Glomerular visceral epithelial cell (primary cell): Measurements from ENCODE around the gene CHPF2.

Source experiments
- DNase-seq: peaks from one replicate; pipeline ENCODE4 v3.0.0-alpha.2; 2016; ENCODE audit errors: extremely low spot score

CHPF2 gene

DNA sequence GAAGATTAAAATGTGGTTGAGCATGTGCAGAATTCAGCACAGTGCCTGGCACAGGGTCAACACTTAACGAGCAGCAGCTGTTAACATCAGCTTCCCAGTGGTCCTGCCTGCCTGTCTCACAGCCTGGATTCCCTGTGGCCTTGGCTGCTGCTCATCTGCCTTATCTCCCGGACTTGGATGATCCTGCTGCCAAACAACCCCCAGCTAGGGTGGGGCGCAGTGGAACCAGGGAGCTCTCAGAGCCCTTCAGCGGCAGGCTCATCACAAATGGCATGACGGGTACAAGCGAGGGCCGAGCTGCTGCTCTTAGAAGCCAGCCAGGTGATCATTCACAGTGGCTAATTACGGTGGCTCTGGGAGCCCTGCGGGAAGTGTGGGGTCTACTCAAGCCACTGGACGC is 29.2 kb downstream of the CHPF2 start:
- DNase-seq = no peak

DNA sequence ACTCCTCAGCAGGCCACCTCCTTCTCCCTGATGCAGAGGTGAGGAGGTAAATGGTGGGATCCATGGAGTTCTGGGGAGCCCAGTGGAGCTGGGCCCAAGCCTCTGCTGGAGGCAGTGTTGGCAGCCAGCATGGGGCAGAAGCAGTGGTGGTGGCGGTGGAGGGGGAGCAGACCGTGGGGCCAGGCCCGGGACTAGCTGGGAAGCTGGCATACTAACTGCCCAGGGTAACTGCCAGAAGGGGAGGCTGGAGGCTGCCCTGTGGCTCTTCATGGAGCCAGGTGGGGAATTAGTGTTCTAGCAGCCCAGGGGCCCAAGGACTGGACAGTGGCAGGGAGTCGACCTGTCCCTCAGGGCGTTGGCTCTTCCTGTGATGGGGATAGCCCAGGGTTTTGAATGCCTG is 32.3 kb downstream of the CHPF2 start:
- DNase-seq = no peak

DNA sequence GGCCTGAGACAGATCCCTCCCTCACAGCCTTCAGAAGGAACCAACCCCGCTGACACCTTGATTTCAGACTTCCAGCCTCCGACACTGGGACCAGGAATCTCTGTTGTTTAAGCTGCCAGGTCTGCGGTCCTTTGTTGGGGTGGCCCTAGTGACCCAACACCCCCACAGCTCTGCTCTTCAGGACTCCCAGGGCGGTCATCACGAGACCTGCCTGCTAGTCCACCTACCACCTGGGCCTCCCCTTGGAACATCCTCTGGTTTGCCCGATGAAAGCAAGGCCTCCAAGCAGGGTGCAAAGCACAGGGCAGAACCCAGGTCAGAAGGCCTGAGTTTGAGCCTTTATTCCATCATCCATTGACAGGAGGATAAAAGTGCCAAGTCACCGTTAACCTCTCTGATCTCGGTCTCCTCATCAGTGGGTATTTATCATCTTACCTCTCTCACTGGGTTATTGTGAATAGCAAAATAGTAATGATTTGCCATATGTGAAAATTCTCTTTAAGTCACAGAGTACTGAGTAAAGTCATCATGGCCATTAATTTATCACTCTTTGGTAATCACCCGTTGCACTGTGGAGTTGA is 33.2 kb downstream of the CHPF2 start:
- DNase-seq = no peak

DNA sequence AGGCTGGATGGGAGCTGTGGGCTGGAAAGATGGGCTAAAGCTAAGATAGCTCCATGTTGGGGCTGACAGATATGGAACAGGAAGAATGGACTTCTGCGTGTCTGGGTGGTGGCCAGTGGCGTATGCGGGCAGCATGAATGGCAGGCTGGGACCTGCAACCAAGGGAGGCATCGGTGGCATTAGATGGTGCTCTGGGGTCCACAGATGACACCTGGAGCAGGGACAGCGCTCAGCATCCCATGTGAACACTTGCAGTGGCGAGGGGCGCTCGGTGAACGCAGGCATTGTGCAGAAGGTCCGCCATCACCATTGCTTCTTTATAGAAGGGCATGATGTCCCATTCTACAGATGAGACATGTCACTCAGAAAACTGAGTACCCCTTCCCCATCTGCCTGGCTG is 37.2 kb downstream of the CHPF2 start:
- no peak for DNase-seq

DNA sequence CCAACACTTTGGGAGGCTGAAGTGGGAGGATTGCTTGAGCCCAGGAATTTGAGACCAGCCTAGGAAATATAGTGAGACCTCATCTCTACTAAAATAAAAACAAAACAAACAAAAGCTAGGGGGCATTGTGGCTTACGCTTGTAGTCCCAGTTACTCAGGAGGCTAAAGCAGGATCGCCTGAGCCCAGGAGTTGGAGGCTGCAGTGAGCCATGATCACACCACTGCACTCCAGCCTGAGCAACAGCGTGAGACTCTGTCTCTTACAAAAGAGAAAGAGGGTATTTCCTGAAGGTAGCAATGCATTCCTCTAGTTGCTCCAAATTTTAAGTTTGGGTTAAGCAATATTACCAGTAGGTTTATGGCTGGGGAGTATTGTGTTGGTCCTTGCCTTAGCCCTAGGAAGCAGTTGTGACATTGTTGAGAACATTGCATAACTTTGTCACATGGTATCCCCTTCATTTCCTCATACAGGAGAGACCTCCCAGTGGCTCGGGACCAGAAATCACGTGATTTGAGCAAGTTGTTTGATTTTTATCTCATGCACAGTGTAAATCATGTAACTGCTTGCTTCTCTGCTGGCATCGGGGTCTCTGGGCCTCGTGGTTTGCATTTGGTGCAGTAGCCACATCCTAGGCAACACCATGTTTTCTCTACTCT is 39.5 kb downstream of the CHPF2 start:
- no peak for DNase-seq

DNA sequence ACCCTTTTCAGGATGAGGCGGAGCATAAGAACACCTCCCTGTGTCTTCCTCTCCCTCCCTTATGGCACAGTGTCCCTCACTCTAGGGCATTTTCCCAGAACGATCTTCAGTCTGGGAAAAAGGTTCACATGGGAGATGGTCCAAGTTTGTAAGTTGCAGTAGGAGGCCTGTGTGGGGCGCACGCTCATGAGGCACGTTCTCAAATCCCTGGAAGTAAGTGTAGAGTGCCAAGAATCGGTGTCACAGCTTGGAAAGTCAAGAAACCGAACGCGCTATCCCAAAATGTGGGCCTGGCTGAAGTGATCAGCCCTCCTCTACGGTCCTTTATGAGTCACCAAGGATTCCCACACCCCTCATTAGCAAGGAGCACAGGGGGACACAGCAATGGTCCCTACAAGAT is 40.1 kb downstream of the CHPF2 start:
- no peak for DNase-seq

DNA sequence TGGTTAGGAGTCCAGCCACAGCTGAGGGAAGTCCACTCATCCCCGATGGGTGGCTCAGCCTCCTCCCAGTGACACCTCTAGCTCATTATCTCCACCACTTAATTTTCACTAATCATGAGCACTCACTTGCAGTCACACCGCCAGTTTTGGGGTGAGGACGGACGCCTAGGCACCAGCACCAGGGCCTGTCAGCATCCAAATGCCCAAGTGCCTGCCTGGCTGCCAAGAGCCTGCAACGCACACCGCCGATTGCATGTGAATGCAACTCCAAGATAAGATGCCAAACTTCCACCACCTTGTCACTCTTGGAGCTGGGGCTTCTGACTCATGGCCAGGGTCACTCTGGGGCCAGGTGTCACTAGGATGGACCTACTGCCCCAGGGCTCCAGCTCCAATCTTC is 40.6 kb downstream of the CHPF2 start:
- no peak for DNase-seq

DNA sequence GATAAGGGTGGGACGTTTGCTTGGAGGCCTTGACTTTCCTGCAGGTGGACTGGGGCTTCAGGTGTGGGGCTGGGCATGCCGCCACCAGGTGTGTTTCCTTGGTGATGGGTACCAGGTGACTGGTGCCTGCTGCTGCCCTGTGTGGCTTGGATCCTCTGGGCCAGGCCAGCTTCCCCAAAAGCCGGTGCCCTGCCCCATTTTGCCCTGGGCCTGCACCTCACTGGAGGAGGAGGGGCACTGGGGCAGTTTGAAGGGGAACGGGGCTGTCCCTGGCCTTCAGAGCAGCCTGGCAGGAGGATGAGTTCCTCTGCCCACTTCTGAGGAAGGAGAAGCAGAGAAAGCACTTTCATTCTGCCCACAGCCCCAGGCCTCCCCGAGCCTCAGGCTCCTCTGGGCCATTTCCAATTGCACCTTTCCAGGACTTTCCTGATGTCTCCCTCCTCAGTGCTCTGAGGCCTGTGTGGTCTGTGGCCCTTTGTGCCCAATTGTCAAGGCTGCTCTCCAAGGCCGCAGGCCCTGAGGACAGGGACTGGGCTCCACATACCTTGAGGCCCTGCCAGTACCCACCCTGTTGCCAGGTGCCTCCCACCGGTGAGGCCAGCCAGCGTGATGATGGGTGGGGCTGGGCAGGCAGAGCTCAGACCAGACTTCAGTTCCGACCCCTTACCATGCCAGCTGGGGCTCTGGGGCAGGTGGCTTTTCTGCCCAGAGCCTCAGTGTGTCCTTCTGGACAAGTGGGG is 41.5 kb downstream of the CHPF2 start:
- DNase-seq = no peak

DNA sequence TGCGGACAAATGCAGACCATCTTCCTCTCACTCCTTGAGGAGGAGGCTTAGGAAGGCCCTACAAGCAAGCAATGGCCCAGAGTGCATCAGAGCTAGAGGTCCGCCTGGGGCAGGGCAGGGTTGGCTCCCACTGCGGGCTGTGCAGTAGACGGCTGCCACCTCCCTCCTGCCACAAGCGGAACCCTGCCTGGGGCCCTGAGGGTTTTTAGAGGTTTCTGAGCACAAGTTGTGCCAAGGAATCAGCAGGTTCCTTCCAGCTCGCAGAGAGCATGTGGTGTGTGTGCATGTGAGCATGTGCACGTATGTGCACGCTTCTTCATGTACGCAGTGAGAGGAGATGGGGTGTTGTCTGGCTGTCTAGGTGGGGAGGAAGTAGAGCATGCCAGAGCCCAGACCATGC is 42.1 kb downstream of the CHPF2 start:
- DNase-seq = no peak

DNA sequence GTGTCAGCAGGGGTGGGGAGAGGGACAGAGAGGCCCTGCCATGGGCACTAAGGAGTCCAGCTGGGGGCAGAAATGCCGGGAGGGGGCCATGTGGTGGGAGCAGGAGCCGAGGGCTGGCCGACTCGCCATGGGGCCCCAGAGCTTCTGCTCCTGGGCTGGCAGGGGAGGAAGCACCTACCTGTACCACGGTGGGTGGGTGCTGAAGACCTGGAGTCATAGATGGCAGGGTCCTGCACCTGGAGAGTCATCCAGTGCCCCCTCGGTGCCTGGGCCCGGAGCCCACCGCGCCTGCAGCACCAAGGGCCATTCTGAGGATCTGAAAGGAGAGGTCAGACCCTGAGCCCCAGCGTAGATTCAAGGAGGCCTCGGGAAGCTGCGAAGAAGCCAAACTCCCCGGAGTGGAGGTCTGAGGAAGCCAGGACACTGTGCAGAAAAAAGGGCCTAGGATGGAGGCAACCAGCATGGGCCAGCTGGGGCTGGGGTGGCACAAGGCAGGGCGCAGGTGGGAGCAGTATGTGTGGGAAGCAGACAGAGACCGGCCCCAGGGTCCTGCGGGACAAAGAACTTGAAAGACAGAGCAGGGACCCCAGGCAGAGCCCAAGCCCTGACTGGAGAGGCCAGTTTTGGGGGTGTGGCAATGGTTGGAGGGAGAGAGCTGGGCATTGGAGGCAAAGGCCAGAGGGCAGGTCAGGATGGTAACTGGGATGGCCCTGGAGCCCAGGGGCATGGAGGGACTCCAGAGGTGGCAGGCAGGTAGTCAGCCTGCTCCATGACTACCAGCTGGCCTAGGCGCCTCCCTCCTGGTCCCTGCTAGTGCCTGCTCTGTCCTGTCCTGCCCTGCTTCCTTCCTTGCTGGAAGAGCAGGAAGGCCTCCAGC is 42.9 kb downstream of the CHPF2 start:
- no peak for DNase-seq

DNA sequence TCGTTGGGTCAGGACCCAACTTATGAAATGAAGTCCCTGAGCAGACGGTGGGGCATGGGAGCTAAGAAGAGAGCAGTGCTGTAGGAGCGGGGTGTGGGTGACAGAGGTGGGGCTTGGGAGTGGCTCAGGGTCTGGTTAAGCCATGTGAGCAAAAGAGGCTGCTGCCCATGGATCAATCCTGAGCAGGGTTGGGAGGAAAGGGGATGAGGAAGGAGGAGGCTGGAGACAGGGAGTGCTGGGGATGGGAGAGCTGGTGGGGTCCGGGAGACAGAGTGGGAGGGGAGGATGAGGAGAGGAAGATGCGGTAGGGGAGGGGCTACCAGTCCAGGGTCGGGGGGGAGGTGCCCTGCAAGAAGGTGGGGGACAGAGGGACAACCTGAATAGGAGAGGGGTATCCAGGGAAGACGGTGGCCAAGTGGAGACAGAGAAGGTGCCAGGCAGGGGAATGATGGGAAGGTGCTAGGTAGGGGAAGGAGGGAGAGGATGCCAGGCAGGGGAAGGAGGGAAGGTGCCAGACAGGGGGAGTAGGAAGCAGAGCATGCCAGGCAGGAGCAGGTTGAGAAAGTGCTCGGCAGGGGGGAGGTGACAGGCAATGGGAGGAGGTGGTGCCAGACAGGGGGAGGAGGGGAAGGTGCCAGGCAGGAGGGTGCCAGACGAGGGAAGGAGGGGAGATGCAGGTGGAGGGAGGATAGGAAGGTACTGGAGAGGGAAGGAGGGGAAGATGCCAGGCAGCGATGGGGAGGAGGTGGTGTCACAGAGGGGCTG is 43.7 kb downstream of the CHPF2 start:
- DNase-seq = no peak

DNA sequence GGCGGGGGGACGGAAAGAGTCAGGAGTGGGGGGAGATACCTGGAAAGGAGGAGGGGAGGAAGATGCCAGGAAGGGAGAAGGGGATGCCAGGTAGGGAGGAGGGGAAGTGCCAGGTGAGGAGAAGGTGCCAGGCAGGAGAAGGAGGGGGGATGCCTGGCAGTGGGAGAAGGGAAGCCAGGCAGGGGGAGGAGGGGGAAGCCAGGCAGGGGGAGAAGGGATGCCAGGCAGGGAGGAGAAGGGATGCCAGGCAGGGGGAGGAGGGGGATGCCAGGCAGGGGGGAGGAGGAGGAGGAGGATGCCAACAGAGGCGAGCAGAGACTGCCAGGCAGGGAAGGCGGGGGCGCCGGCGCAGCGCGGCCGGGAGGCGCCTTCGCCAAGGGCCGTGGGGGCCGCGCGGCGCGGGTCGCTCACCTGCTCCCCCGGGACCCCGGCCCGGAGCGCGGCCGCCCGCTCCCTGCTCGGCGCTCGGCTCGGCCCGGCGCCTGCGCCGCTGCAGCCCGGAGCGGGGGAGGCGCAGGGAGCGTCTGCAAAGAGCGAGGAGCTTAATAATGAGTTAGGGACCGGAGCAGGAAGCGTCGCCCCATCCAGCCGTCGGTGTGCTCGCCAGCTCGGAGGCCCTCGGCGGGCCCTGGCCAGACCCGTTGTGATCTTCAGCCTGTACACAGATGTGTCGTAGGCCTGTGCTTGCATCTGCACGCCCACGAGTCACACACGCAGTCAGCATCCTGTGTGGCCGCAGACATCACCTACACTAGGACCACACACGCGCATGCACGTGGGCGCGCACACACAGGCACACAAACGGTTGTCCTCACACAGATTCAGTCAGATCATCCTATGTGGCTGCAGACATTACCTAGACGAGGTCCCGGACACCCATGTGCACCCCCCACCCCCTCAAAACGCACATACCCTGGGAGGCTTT is 44.6 kb downstream of the CHPF2 start:
- peak; percentile 40 for DNase-seq

DNA sequence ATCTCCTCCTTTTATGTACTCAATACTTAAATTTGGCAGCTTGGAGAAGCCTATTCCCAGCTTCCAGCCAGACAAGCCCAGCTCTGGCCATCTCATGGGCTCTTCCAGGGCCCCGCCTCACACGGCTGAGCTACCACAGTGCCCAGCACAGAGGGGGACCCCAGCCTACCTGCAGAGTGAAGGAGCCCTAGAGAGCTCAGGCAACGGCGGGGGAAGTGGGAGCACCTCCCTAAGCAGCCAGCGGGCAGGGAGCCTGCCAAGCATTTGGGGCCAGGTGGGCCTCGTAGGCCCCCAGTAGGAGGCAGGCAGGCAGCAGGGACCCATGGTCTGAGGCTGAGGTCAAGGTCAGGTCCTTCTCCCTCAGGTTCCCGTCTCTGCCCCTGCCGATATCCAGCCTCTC is 45.3 kb downstream of the CHPF2 start:
- DNase-seq = no peak

DNA sequence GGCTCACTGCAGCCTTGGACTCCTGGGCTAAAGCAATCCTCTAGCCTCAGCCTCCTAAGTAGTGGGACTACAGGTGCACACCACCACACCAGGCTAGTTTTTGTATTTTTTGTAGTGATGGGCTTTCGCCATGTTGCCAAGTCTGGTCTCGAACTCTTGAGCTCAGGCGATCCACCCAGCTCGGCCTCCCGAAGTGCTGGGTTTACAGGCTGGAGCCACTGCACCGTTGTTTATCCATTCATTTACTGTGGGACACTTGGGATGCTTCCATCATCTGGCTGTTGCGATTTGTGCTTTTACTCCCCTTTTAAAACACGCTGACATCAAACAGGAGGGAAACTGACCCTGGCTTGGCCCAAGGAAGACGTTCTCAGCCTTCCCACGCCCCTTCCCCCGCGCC is 46.7 kb downstream of the CHPF2 start:
- DNase-seq = no peak

DNA sequence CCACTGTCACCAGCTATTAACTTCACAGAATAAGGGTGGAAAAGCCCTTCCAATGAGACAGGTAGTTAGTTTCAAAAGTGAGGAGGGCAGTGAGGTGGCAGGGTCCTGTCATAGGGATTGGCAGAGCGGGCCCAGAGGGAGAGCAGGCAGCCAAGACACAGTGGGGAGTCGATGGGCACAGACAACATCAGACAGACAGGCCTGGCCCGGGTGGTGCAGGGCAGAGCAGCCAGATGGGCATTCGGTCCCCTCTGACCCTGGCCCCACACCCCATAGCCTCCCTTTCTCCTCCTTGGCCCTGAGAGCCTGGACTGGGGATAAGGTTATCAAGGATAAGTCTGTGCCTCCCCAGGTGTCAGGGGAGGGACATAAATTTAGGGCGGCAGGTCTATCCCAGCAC is 47.6 kb downstream of the CHPF2 start:
- no peak for DNase-seq

DNA sequence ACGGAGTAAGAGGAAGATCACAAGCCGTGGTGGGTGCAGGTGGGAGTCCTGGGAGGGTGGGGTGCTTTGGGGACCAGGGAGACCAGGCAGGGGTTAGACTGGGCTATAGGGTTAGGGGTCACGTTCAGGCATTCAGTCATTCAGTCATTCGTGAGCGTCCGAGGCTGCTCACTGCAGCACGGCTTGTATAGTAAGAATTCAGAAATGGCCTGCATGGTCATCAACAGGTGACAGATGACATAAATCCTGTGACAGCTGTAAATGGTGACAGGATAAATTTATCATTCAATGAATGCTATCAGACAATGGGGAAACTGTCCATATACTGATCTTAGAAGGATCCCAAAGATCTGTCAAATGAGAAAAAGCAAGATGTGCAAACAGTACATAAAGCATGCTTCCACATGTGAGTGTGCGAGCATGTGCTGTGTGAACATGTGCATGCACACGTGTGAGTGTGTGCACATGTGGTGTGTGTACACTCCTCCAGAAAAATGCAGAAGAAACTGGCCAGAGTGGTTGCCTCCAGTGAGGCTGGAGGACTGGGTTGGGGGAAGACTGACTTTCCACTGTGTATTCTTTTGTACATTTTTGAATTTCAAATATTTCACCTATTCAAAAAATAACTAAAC is 48.2 kb downstream of the CHPF2 start:
- DNase-seq = no peak

DNA sequence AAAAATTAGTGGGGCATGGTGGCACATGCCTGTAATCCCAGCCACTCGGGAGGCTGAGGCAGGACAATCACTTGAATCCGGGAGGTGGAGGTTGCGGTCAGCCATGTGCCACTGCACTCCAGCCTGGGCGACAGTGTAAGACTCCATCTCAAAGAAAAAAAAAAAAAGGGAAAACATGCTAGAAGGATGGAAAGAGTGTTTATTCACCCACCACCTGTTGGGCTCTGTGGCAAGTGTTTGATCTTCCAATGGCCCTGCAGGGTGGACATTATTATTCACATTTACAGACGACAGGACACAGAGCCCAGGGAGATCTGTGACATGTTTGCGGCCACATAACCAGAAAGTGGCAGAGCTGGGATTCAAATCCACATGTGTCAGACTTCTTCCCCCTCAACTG is 49.4 kb downstream of the CHPF2 start:
- DNase-seq = no peak

DNA sequence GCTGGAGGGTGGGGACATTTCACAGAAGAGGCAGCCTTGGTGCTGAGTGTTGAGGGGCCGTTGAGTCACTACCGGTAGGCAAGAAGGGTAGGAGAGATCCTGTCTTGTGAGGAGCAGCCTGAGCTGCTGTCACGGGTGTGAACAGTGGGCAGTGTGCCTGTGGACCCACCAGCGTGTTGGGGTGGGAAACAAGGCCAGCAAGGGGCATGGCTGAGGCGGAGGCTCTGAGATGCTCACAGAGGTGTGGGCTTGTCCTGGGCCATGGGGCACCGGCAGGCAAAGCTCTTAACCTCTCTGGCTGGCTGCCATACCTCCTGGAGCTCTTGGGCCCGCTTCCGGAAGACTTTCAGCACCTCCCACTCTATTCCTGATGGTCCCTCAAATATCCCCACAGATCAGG is 49.8 kb downstream of the CHPF2 start:
- no peak for DNase-seq

DNA sequence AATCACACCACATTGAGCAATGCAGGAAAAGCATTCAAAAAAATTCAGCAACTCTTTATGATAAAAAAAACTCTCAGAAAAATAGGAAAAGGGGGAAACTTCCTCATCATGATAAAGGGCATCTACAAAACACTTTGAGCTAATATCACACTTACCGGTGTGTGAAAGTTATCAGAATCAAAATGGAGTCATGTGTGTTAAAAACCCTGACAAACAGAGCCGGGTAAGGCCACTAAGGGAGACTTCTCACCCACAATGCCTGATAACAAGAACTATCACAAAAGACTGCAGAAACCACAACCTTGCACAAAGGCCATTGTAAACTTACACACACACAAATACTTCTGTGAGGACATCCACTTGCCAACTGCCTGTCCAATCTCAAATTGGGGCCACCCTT is 51.0 kb downstream of the CHPF2 start:
- DNase-seq = no peak

DNA sequence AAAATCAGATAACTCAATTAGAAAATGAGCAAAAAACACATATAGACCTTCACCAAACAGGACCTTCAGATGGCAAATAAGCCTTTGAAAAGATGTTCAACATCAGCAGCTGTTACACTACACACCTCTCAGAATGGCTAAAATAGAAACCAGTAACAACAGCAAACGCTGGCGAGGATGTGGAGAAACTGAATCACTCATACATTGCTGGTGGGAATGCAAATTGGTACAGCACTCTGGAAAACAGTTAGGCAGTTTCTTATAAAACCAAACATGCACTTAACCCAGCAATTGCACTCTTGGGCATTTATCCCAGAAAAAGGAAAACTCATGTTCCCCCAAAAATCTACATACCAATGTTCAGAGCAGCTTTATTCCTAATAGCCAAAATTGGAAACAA is 53.9 kb downstream of the CHPF2 start:
- no peak for DNase-seq
